HEK293T (cell line): ENCODE data around the gene RMDN3.

ENCODE experiments used
- CTCF ChIA-PET: fragments of 350-600 bp; formaldehyde crosslinking; extraction: SDS; loops from one replicate; lab custom pipeline; 2021; ENCODE audit warnings: antibody characterized with exemption, inconsistent platforms; lab: Yijun Ruan, JAX
- POLR2A ChIA-PET: fragments of 350-600 bp; formaldehyde crosslinking; extraction: SDS; loops from one replicate; lab custom pipeline; 2020; ENCODE audit warnings: antibody characterized with exemption, inconsistent platforms; lab: Yijun Ruan, JAX
- DNase-seq: peaks from one replicate; pipeline ENCODE4 v3.0.0; 2012; ENCODE audit warnings: mixed read lengths; ENCODE audit errors: extremely low spot score
- ARNT ChIP-seq: fragments of 450-650 bp; IDR thresholded peaks from 2 replicates; pipeline ENCODE4 v1.6.1; 2017; ENCODE audit warnings: mild to moderate bottlenecking
- BHLHE40 ChIP-seq: fragments of 450-650 bp; IDR thresholded peaks from 2 replicates; pipeline ENCODE4 v1.6.1; 2016; ENCODE audit warnings: mild to moderate bottlenecking, moderate library complexity, borderline replicate concordance
- CTBP1 ChIP-seq: fragments of 450-650 bp; IDR thresholded peaks from 2 replicates; pipeline ENCODE4 v1.6.1; 2016; ENCODE audit warnings: borderline replicate concordance
- ELF4 ChIP-seq: fragments of 450-650 bp; IDR thresholded peaks from 2 replicates; pipeline ENCODE4 v1.6.1; 2017; ENCODE audit warnings: antibody characterized with exemption
- FOXA1 ChIP-seq: fragments of 450-650 bp; IDR thresholded peaks from 2 replicates; pipeline ENCODE4 v1.6.1; 2016; ENCODE audit warnings: mild to moderate bottlenecking
- FOXK2 ChIP-seq: fragments of 450-650 bp; IDR thresholded peaks from 2 replicates; pipeline ENCODE4 v1.6.1; 2016; ENCODE audit warnings: mild to moderate bottlenecking
- FOXM1 ChIP-seq: fragments of 450-650 bp; IDR thresholded peaks from 2 replicates; pipeline ENCODE4 v1.6.1; 2017; ENCODE audit warnings: mild to moderate bottlenecking, borderline replicate concordance
- HDGF ChIP-seq: fragments of 450-650 bp; IDR thresholded peaks from 2 replicates; pipeline ENCODE4 v1.6.1; 2017; ENCODE audit warnings: antibody characterized with exemption, borderline replicate concordance
- L3MBTL2 ChIP-seq: fragments of 450-650 bp; conservative IDR thresholded peaks from 2 replicates; pipeline ENCODE4 v1.6.1; 2016; ENCODE audit warnings: mild to moderate bottlenecking
- LEF1 ChIP-seq: fragments of 450-650 bp; IDR thresholded peaks from 2 replicates; pipeline ENCODE4 v1.6.1; 2017; ENCODE audit warnings: mild to moderate bottlenecking, borderline replicate concordance
- NFRKB ChIP-seq: fragments of 450-650 bp; IDR thresholded peaks from 2 replicates; pipeline ENCODE4 v1.6.1; 2016; ENCODE audit warnings: mild to moderate bottlenecking, moderate library complexity
- PKNOX1 ChIP-seq: fragments of 450-650 bp; IDR thresholded peaks from 2 replicates; pipeline ENCODE4 v1.6.1; 2016
- SP1 ChIP-seq: fragments of 450-650 bp; IDR thresholded peaks from 2 replicates; pipeline ENCODE4 v1.6.1; 2017
- SUZ12 ChIP-seq: fragments of 450-650 bp; IDR thresholded peaks from 2 replicates; pipeline ENCODE4 v1.6.1; 2016; ENCODE audit warnings: mild to moderate bottlenecking
- TARDBP ChIP-seq: fragments of 450-650 bp; IDR thresholded peaks from 2 replicates; pipeline ENCODE4 v1.6.1; 2016
- ZNF384 ChIP-seq: fragments of 450-650 bp; IDR thresholded peaks from 2 replicates; pipeline ENCODE4 v1.6.1; 2016

The RMDN3 gene

GRCh38 chr15:40769274-40770146 lies 14.5 kb upstream of the RMDN3 start, which contains the start of gene C15orf62:
C15orf62 (plus strand) TSS chr15:40769980; CDS start chr15:40770496, 516 bp downstream.
- DNase-seq = no peak
- TF ChIP-seq NFRKB (no peak), BHLHE40 (no peak), CTBP1 (no peak), L3MBTL2 (no peak)
- ChIA-PET POLR2A (interaction anchor here (0.9 kb wide), 1 partner anchor 8 kb away, joined by 3 read pairs; no protein-coding TSS in a partner anchor), CTCF (interaction anchor here (1.2 kb wide), 1 partner anchor 13 kb away, joined by 3 read pairs; no protein-coding TSS in a partner anchor)

GRCh38 chr15:40768521-40769273 lies 13.6 kb upstream of the RMDN3 start:
- no peak for DNase-seq
- CTCF ChIA-PET = interaction anchor here (1.2 kb wide), 1 partner anchor 14 kb away, joined by 3 read pairs; no protein-coding TSS in a partner anchor
- POLR2A ChIA-PET = interaction anchor here (0.9 kb wide), 1 partner anchor 9 kb away, joined by 3 read pairs; no protein-coding TSS in a partner anchor
- no peak for TF ChIP-seq FOXK2
- no peak for TF ChIP-seq ZNF384
- TF ChIP-seq CTBP1 = no peak
- TF ChIP-seq LEF1 = no peak
- TF ChIP-seq SUZ12 = no peak
- no peak for TF ChIP-seq L3MBTL2
- TF ChIP-seq PKNOX1 = no peak
- no peak for TF ChIP-seq BHLHE40
- TF ChIP-seq FOXM1 = no peak
- no peak for TF ChIP-seq ARNT
- no peak for TF ChIP-seq SP1
- no peak for TF ChIP-seq NFRKB
- no peak for TF ChIP-seq ELF4
- no peak for TF ChIP-seq FOXA1
- TF ChIP-seq HDGF = no peak
- TF ChIP-seq TARDBP = no peak

DNA sequence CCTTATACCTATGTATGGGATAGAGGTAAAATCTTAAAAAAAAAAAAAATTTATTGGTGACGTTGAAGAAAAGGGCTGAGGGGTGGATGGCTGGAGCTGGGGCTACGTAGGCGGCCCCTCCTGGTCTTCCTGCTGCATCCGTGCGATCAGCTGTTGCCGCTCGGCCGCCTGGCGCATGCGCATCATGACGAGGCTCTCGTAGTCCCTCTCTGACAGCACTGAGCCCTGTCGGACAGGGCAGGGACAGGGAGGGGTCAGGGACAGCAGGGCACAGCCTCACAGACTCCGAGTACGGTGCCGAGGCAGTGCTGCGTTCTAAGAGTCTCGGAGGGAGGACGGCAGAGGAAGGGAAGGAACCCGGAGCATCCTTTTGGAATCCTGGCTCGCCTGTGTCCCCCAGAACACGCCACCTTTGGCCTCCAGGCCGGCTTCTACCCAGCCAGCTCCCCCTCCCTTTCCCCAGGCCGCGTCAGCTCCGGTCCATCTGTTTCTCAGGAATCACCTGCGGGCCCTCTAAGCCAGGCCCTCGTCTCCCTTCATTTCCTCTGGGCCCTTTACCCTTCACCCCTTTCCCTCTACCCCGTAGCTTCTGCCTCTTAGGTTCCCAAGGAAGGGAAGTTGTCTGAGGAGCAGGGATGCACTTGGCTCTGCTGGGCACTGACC lies 12.9 kb upstream of the RMDN3 start:
- ChIA-PET CTCF (no interaction called here), POLR2A (no interaction called here)
- no peak for DNase-seq
- no peak for TF ChIP-seq PKNOX1
- no peak for TF ChIP-seq FOXM1
- TF ChIP-seq ELF4 = no peak
- TF ChIP-seq FOXK2 = no peak
- TF ChIP-seq FOXA1 = no peak
- no peak for TF ChIP-seq ARNT
- TF ChIP-seq LEF1 = no peak
- TF ChIP-seq NFRKB = no peak
- no peak for TF ChIP-seq L3MBTL2
- TF ChIP-seq HDGF = no peak
- no peak for TF ChIP-seq BHLHE40
- TF ChIP-seq TARDBP = no peak
- TF ChIP-seq CTBP1 = no peak
- no peak for TF ChIP-seq SP1
- no peak for TF ChIP-seq SUZ12
- no peak for TF ChIP-seq ZNF384

- ChIA-PET POLR2A (no interaction called here), CTCF (interaction anchor here (0.7 kb wide), 1 partner anchor 22 kb away, joined by 3 read pairs; no protein-coding TSS in a partner anchor)
These were observed 12.1 kb upstream of the RMDN3 start for GRCh38 chr15:40766906-40767837.

More at GRCh38 chr15:40766906-40767837, 12.1 kb upstream of the RMDN3 start:
- no peak for DNase-seq
- TF ChIP-seq FOXA1 (no peak), PKNOX1 (no peak)
